HG03139 (cell line): Measurements from ENCODE around the gene SIX2.
"Not testable (repeated sequence)": the region's sequence is repeated elsewhere in the genome, so short reads cannot be mapped to it uniquely, and the experiment has no call there.

ENCODE experiments used
- ATAC-seq: cut with Tn5 transposase; IDR thresholded peaks from one replicate; pipeline ENCODE4 v1.9.1; 2021; ENCODE audit not compliant: unreplicated experiment

SIX2 gene

GRCh38 chr2:45009303-45009927 is at the start of gene SIX2:
TSS of gene SIX2 (minus strand) at chr2:45009452. CDS start at chr2:45009110, 342 bp downstream.
- no peak for ATAC-seq

- ATAC-seq, result no peak
These were observed 45.9 kb upstream of the SIX2 start for GRCh38 chr2:45055162-45055605.

DNA sequence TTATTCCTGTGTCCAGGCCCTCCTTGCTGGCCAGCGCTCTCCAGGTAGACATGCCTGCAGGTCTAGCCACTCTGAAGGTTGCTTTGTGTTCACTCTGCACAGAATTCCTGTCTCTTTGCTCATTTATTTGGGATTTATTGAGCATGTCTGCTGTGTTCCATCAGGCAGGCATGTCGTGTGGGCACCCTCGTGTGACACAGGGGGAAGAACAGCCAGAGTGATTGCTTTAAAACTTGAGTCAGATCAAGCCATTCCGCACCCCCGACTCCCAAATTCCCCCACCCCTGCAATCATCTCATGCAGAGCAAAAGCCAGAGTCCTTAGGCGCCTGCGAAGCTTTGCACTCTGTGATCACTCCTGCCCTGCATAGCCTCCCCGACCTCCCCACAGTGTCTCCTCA is 44.7 kb upstream of the SIX2 start:
- ATAC-seq, result no peak

GRCh38 chr2:45052388-45052928 is 43.2 kb upstream of the SIX2 start:
- no peak for ATAC-seq

GRCh38 chr2:45049569-45050336 is 40.5 kb upstream of the SIX2 start:
- no peak for ATAC-seq

DNA sequence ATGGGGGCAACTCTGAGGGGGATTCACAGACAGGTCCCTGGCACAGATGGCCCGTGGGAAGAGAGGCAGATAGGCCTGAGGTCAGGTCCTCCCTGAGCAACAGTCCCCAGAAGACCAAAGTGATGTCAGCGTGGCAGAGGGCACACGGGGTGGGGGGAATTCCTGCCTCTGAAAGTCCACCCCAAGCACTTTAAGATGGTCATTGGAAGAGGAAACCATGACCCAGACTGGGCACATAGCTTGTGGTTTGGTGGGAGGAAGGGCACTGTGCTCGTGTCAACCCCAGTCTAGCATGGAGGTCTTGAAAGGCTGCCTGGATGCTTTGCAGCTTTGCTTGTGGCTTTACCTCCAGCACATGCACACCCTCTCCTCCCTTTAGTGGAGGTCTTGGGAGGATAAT is 38.0 kb upstream of the SIX2 start:
- ATAC-seq, result no peak

DNA sequence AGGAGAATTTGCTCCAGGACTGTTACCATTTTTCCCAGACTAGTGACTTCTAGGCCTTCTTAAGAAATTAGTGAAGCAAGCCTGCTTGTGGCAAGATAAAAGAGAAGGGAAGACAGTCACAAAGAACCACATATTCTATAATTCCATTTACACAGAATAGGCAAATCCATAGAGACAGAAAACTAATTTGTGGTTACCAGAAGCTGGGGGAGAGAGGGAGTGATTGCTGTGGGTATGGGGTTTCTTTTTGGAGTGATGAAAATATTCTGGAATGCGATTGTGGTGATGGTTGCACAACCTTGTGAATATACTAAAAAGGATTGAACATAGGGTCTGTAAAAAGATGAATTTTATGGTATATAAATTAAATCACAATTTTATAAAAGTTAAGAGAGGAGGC is 37.5 kb upstream of the SIX2 start:
- no peak for ATAC-seq

DNA sequence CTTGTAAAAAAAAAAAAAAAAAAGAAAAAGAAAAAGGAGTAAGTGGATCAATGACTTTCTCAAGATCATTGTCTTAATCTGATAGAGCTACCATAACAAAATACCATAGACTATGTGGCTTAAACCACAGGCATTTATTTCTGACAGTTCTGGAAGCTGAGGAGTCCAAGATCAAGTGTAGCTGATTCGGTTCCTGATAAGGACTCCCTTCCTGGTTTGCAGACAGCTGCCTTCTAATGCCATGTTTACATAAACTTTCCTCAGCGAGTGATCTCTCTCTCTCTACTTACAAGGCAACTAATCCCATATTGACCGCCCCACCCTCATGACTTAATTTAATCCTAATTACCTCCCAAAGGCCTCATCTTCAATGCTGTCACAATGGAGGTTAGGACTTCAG is 36.5 kb upstream of the SIX2 start:
- ATAC-seq, result no peak

DNA sequence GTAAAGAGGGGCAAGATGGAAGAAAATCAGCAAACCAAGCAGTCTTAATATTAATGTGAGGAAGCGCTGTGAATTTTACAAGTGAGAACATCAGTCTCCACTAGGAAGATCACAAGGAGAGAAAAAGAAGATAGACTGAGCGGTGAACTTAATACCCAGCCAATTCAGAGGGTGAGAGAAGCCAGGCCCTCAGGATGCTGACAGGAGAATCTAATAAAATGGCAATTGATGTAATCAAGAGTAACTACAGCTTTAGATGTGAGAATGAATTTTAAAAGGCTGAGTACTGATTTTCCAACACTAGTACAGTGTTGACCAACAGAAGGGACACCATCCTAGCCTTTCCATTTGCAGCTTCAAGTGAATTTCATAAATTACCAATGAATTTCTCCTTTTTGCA is 35.7 kb upstream of the SIX2 start:
- ATAC-seq, result no peak

- ATAC-seq, result no peak
These were observed 33.9 kb upstream of the SIX2 start for GRCh38 chr2:45043174-45043573.

GRCh38 chr2:45042401-45042800 is 33.1 kb upstream of the SIX2 start:
- ATAC-seq, result no peak

DNA sequence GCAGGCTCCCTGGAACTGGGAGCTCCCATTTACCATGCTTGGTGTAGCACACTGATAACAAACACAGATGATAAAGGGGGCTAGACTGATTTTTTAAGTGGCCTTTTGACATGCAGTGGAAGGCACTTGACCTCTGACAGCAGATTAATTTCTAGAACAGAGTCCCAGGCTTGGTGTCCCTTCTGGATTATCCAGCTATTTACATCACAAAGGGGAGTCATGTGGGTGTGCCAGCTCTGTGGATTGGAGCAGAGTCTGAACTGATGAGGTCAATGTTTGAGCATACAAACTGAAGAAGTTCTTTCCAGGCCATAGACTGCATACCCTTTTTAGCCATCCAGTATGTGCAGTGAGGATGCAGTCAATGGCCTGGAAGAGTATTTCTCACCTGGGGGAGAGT is 31.5 kb upstream of the SIX2 start:
- ATAC-seq, result no peak

DNA sequence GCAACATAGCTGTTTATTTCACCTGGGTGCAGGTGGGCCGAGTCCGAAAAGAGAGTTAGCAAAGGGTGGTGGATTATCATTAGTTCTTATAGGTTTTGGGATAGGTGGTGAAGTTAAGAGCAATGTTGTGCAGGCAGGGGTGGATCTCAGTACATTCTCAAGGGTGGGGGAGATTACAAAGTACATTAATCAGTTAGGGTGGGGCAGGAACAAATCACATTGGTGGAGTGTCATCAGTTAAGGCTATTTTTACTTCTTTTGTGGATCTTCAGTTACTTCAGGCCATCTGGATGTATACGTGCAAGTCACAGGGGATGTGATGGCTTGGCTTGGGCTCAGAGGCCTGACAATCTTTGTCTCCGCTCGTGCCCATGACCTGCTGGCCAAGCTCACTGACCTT is 30.6 kb upstream of the SIX2 start:
- not testable (repeated sequence) for ATAC-seq

- not testable (repeated sequence) for ATAC-seq
These were observed 29.6 kb upstream of the SIX2 start for GRCh38 chr2:45038861-45039260.

DNA sequence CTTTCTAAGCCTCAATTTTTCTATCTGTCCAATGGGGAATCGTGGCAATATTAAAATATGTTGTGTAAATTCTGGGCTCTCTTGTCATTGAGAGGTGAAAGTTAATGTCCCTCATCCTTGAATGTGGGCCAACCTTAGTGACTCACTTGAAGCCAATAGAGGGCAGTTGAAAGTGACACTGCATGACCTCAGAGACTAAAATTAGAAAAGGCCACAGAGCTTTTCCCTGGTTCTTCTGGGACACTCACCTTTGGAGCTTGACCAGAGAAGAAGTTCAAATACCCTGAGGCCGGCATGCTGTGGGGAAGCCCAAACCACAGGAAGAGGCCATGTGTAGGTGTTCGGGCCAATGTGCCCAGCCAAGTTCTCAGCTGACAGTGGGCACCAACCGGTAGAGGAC is 24.1 kb upstream of the SIX2 start:
- ATAC-seq, result no peak

DNA sequence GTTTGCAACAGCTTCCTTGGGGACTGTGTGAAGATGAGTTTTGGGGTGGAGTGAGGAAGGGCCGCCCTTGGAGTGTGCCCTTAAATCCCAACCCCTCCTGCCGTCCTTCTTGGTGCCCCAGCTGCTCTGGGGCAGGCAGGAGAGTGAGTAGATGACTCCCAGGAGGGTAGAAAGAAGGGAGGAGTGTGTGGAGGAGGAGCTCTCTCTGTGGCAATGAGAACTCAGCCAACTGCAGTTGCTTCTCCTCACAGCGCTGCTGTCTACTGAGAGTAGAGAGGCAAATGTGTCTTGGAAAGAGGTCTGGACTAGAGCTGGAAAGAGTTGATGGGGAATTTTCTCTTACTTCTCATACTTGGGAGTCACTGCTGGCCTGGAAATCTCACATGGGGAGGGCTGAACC is 21.8 kb upstream of the SIX2 start:
- no peak for ATAC-seq

DNA sequence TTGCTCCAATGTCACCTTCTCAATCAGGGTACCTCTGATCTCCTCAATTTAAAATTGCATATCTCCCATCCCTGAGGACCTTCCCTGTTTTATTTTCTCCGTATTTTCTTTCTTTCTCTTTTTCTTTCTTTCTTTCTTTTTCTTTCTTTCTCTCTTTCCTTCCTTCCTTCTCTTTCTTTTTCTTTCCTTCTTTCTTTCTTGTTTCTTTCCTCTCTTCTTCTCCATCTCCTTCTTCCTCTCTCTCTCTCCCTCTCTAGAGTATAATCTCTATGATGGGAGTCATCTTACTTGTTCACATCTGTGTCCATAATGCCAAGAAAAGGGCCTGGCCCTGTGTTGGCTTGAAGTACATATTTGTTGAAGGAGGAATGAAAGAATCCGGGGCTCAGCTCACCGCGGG is 21.3 kb upstream of the SIX2 start:
- ATAC-seq, result no peak

DNA sequence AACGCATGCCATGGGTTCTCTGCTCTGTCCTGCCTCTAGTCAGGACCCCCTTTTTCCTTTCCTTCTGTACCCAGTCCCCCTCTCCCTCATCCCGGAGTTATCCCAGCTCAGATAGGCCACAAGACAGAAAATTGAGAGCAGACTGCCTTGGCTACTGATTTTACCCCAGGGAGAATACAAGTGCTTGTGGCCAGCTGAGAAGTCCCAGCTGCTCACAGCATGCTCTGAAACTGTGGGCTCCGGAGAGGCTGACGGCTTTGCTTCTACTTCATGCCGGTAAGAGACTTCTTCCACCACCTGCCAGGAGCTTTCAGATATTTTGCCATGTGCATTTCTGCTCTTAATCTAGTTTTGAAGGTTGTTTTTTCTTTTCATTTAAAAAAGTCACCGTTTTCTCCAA is 20.0 kb upstream of the SIX2 start:
- no peak for ATAC-seq

- no peak for ATAC-seq
These were observed 19.0 kb upstream of the SIX2 start for GRCh38 chr2:45028276-45028675.

DNA sequence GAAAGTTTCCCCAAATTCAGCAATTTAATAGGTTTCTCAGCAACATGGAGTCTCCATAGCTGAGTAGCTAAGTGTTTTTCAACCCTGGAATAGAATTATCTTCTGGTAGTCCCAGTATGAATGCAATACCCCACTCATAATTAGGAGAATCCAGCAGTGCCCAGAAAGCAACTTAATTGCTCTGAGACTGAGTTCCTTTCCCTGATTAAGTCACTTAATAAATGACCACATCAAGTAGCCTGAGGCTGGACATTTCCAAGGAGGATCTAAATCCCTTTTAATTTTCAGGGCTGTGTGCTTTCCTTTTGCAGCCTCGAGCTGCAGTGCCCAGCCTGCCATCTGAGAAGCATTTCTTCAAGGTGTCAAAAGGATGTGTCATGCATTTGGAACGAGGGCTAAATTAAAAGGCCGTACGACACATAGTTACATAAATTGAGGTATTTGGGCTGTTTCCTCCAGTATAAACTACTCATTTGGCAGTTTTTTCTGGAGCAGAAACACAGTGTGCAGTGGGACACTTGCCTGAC is 17.7 kb upstream of the SIX2 start:
- ATAC-seq, result no peak

- ATAC-seq, result no peak
These were observed 15.5 kb upstream of the SIX2 start for GRCh38 chr2:45024600-45025291.

DNA sequence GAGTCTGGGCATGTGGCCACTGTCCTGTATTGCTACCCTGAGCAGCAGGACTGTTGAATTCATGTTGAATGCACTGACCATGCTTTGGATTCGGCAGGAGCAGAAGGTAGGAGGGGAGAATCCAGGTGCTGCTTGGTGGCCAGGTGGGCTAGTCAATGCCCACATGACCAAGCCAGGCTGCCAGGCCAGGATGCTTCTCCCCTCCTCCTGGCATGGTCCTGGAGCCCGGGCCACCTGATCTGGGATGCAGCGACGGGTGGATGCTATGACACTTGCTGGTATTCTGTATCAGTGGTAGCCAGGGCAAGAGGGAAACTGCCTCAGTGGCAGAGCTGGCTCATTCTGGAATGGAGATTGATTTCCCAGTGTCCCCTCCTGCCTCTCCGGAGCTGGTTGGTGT is 14.8 kb upstream of the SIX2 start:
- no peak for ATAC-seq
